GM23338 (cell line): Measurements from ENCODE around the gene WDR33. TPM values are rescaled to one million over a fixed set of nuclear protein-coding genes. Genes with fewer than 3 reads are reported as not detected.

Source experiments
- ATAC-seq: fragments of 200-7000 bp; cut with Tn5 transposase; 3 replicates; pipeline ENCODE4 v1.9.1; 2020
- DNase-seq: peaks from one replicate; pipeline ENCODE4 v3.0.0-alpha.2; 2015; ENCODE audit warnings: low spot score
- H2AFZ ChIP-seq: fragments of 200-600 bp; sonication (generic); 2 replicates; pipeline ENCODE4 v1.8.0; 2016; ENCODE audit warnings: antibody characterized with exemption, mild to moderate bottlenecking, moderate library complexity
- H3F3A ChIP-seq: fragments of 200-600 bp; sonication (generic); replicated peaks from 2 replicates; pipeline ENCODE4 v1.8.0; 2017; ENCODE audit warnings: antibody characterized with exemption, mixed run types, low read depth
- H3K27ac ChIP-seq: fragments of 200-600 bp; sonication (generic); 2 replicates; pipeline ENCODE4 v1.6.1; 2016; ENCODE audit warnings: low read depth
- H3K27me3 ChIP-seq: fragments of 200-600 bp; sonication (generic); 2 replicates; pipeline ENCODE4 v1.8.0; 2016; ENCODE audit warnings: mild to moderate bottlenecking, mixed run types, moderate library complexity; ENCODE audit not compliant: insufficient read depth
- H3K36me3 ChIP-seq: fragments of 200-600 bp; sonication (generic); 2 replicates; pipeline ENCODE4 v1.8.0; 2016; ENCODE audit warnings: mild to moderate bottlenecking; ENCODE audit not compliant: insufficient read depth
- H3K4me1 ChIP-seq: fragments of 200-600 bp; sonication (generic); 2 replicates; pipeline ENCODE4 v1.8.0; 2016; ENCODE audit warnings: mild to moderate bottlenecking, moderate library complexity; ENCODE audit not compliant: insufficient read depth
- H3K4me2 ChIP-seq: fragments of 200-600 bp; sonication (generic); 2 replicates; pipeline ENCODE4 v1.7.1; 2017; ENCODE audit warnings: mixed run types
- H3K4me3 ChIP-seq: fragments of 200-600 bp; sonication (generic); 2 replicates; pipeline ENCODE4 v1.6.1; 2016; ENCODE audit warnings: mixed run types
- H3K79me2 ChIP-seq: fragments of 200-600 bp; sonication (generic); replicated peaks from 2 replicates; pipeline ENCODE4 v1.8.0; 2017; ENCODE audit warnings: mild to moderate bottlenecking; ENCODE audit not compliant: insufficient read depth
- H3K9me2 ChIP-seq: fragments of 200-600 bp; sonication (generic); 2 replicates; pipeline ENCODE4 v1.8.0; 2017; ENCODE audit not compliant: insufficient read depth
- H4K20me1 ChIP-seq: fragments of 200-600 bp; sonication (generic); replicated peaks from 2 replicates; pipeline ENCODE4 v1.8.0; 2017; ENCODE audit warnings: mild to moderate bottlenecking; ENCODE audit not compliant: insufficient read depth
- H3K27ac Mint-ChIP-seq: 2 replicates; pipeline ENCODE4 v1.8.0; 2020; ENCODE audit warnings: inconsistent platforms, mild to moderate bottlenecking, moderate library complexity, mixed read lengths
- H3K27me3 Mint-ChIP-seq: 3 replicates; pipeline ENCODE4 v1.8.0; 2022; ENCODE audit warnings: low read depth, mild to moderate bottlenecking, moderate library complexity, mixed read lengths, inconsistent platforms; ENCODE audit not compliant: insufficient read depth, poor library complexity
- H3K36me3 Mint-ChIP-seq: 3 replicates; pipeline ENCODE4 v1.8.0; 2021; ENCODE audit warnings: low read depth, mild to moderate bottlenecking, inconsistent platforms, moderate library complexity, mixed read lengths
- H3K4me1 Mint-ChIP-seq: 3 replicates; pipeline ENCODE4 v1.8.0; 2020; ENCODE audit warnings: mild to moderate bottlenecking, inconsistent platforms, mixed read lengths
- H3K4me3 Mint-ChIP-seq: 3 replicates; pipeline ENCODE4 v1.8.0; 2021; ENCODE audit warnings: moderate library complexity, mild to moderate bottlenecking, inconsistent platforms, mixed read lengths
- H3K9me3 Mint-ChIP-seq: 3 replicates; pipeline ENCODE4 v1.8.0; 2020; ENCODE audit warnings: moderate library complexity, mild to moderate bottlenecking, inconsistent platforms, mixed read lengths
- CTCF ChIP-seq, 2 experiments: fragments of 200-600 bp in 1 of 2; sonication (generic) in 1 of 2; conservative IDR thresholded peaks; 2 replicates each; pipeline versions ENCODE4 v1.5.1 to v1.6.1; 2016 to 2017; ENCODE audit warnings: antibody characterized with exemption in 2 of 2, low read depth in 2 of 2, mild to moderate bottlenecking in 2 of 2, moderate library complexity in 1 of 2
- EZH2 ChIP-seq: fragments of 200-600 bp; sonication (generic); IDR thresholded peaks from one replicate; pipeline ENCODE4 v1.8.0; 2017; ENCODE audit warnings: antibody characterized with exemption, mild to moderate bottlenecking, low read depth; ENCODE audit not compliant: unreplicated experiment
- EZH2phosphoT487 ChIP-seq: fragments of 200-600 bp; sonication (generic); IDR thresholded peaks from one replicate; pipeline ENCODE4 v1.8.1; 2018; ENCODE audit warnings: antibody characterized with exemption; ENCODE audit not compliant: unreplicated experiment
- JUNB ChIP-seq: IDR thresholded peaks from one replicate; pipeline ENCODE4 v1.6.1; 2016; ENCODE audit warnings: antibody characterized with exemption; ENCODE audit not compliant: unreplicated experiment
- REST ChIP-seq: IDR thresholded peaks from one replicate; pipeline ENCODE4 v1.6.1; 2018; ENCODE audit warnings: antibody characterized with exemption; ENCODE audit not compliant: unreplicated experiment
- ZNF114 ChIP-seq: fragments of 250-450 bp; sonication (Bioruptor Pico); IDR thresholded peaks from 2 replicates; pipeline ENCODE4 v1.5.0; 2020; ENCODE audit warnings: mild to moderate bottlenecking, moderate library complexity
- polyA plus RNA-seq: library from polyadenylated mRNA; unstranded; fragments of >200 nt; fragmentation: Nextera tagmentation; extraction: Ambion mirVana; gene quantifications from 2 replicates; pipeline ENCODE4 v1.2.1, GENCODE V29; 2016
- total RNA-seq: library from RNA; depleted of rRNA; stranded (reverse); fragments of >200 nt; shearing (Covaris generic); gene quantifications from 2 replicates; pipeline ENCODE4 v1.2.3, GENCODE V29; 2014

WDR33 gene
- total and polyA plus RNA-seq, 2 experiments from 2014 or later: 37.2 to 54.7 TPM

GRCh38 chr2:127660291-127660578 lies 150.7 kb downstream of the WDR33 start:
- Histone ChIP-seq H3K9me2 (no peaks in the 10 kb centered on the region), H3K79me2 (no peaks in the 10 kb centered on the region), H3K4me1 (no peaks in the 10 kb centered on the region), H3K4me3 (no peak overlapping the region), H3K36me3 (no peaks in the 10 kb centered on the region), H4K20me1 (no peaks in the 10 kb centered on the region; the same call in 1 of the 2 replicates), H3K4me2 (no peak overlapping the region), H3K27me3 (peaks cover 26% of the 10 kb centered on the region), H2AFZ (no peak overlapping the region), H3F3A (no peaks in the 10 kb centered on the region), H3K27ac (no peak overlapping the region)
- Mint-ChIP-seq H3K27ac (no peak overlapping the region), H3K27me3 (peaks cover 26% of the 10 kb centered on the region), H3K36me3 (no peaks in the 10 kb centered on the region; the same call in 2 of the 3 replicates), H3K4me3 (no peak overlapping the region), H3K9me3 (no peaks in the 10 kb centered on the region), H3K4me1 (peaks cover 8% of the 10 kb centered on the region)
- ATAC-seq (no peak), DNase-seq (no peak)
- TF ChIP-seq JUNB (no peak), REST (no peak), CTCF (conservative IDR thresholded peaks at IDR 0.05; ENCODE audit: low read depth in 2 of 2) (no peak), EZH2phosphoT487 (no peak), EZH2 (no peak), ZNF114 (CRISPR knock-in tag) (no peak)

DNA sequence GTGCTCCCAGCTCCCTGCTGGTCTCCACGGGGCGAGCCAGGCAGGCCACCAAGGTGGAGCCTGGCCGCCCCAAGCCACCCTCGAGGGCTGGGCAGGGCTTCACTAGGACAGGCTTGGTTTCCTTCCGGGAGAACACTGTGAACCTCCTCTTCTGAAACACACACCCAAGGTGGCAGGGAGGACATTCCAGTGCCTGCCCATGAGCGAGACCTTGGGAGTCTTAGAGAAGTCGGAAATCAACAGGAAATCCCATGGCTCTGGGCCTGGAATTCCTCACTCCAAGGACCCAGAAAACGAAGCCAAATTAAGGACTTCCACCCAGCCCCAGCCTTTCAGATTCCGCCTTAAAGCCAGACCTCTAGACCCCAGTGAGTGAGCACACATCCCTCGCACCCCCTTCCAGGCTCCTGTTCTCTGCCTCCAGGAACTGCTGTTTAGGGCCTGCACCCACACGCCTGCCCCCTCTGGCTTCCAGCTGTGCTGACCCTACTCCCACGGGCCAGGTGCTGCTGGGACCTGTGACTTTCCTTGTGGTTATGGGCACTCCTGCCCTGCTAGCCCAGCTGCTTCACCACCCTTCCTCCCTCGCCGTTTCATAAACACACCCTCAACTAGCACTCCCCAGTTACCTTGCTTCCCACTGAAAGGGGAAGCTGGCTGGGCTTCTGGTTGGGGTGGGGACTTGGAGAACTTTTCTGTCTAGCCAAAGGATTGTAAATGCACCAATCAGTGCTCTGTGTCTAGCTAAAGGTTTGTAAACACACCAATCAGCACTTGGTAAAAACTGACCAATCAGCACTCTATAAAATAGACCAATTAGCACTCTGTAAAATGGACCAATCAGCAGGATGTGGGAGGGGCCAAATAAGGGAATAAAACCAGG lies 151.3 kb downstream of the WDR33 start:
- H3F3A ChIP-seq: no peaks in the 10 kb centered on the region
- no peak for ATAC-seq
- no peak for TF ChIP-seq JUNB

More for the DNA sequence above, 151.3 kb downstream of the WDR33 start:
- DNase-seq: no peak
- Mint-ChIP-seq H3K4me1 (peaks cover 9% of the 10 kb centered on the region), H3K36me3 (no peaks in the 10 kb centered on the region; the same call in 2 of the 3 replicates), H3K27ac (no peak overlapping the region), H3K27me3 (peaks cover 21% of the 10 kb centered on the region), H3K4me3 (no peak overlapping the region), H3K9me3 (no peaks in the 10 kb centered on the region)
- Histone ChIP-seq H3K9me2 (no peaks in the 10 kb centered on the region), H4K20me1 (no peaks in the 10 kb centered on the region; the same call in 1 of the 2 replicates), H3K4me2 (no peak overlapping the region), H3K79me2 (no peaks in the 10 kb centered on the region), H3K27ac (no peak overlapping the region), H2AFZ (no peak overlapping the region), H3K36me3 (no peaks in the 10 kb centered on the region), H3K4me1 (no peaks in the 10 kb centered on the region), H3K27me3 (peaks cover 20% of the 10 kb centered on the region), H3K4me3 (no peak overlapping the region)
